ENCODE results near the gene NCF2.

GRCh38 chr1:183619781-183620180 is 29.5 kb upstream of the NCF2 start:
- TF ChIP-seq CTCF (IDR thresholded peaks at IDR 0.05; ENCODE audit: insufficient read depth, low read length, poor library complexity, severe bottlenecking) (no peak), EZH2phosphoT487 (conservative IDR thresholded peaks at IDR 0.05; ENCODE audit: low read length) (no peak)

All from SU-DHL-6 (cell line).